Uterus (tissue), 2 donors: ENCODE data around the gene LRIT1.

ENCODE experiments used
- CTCF ChIP-seq, 4 experiments: fragments of 200-600 bp in 2 of 4; fragments of 450-650 bp in 2 of 4; sonication (generic) in 2 of 4; IDR thresholded peaks; one replicate each; pipeline ENCODE4 v1.5.1; 2016 to 2019; ENCODE audit warnings: antibody characterized with exemption in 4 of 4, mild to moderate bottlenecking in 2 of 4, moderate library complexity in 1 of 4
- POLR2A ChIP-seq, 2 donors: fragments of 450-650 bp; IDR thresholded peaks; one replicate each; pipeline ENCODE4 v1.6.1; 2016; ENCODE audit warnings: antibody characterized with exemption in 2 of 2, mild to moderate bottlenecking in 1 of 2, moderate library complexity in 1 of 2

GRCh38 chr10:84225427-84226173, 15.7 kb downstream of the LRIT1 start, which contains the start of gene LRIT2:
- TF ChIP-seq CTCF (IDR thresholded peaks at IDR 0.05) (no peak), POLR2A (IDR thresholded peaks at IDR 0.05) (no peak)
